Stimulated activated CD8-positive, alpha-beta memory T cell treated with anti-CD3 and anti-CD28 coated beads, Interleukin-4, amount 100 ng/mL, for 48 hours (primary cell): Measurements from ENCODE around the gene POLRMT.
"Not testable (repeated sequence)": the region's sequence is repeated elsewhere in the genome, so short reads cannot be mapped to it uniquely, and the experiment has no call there.

Source experiments
- DNase-seq: peaks from one replicate; pipeline ENCODE4 v3.0.0-alpha.2; 2020

Gene POLRMT

DNA sequence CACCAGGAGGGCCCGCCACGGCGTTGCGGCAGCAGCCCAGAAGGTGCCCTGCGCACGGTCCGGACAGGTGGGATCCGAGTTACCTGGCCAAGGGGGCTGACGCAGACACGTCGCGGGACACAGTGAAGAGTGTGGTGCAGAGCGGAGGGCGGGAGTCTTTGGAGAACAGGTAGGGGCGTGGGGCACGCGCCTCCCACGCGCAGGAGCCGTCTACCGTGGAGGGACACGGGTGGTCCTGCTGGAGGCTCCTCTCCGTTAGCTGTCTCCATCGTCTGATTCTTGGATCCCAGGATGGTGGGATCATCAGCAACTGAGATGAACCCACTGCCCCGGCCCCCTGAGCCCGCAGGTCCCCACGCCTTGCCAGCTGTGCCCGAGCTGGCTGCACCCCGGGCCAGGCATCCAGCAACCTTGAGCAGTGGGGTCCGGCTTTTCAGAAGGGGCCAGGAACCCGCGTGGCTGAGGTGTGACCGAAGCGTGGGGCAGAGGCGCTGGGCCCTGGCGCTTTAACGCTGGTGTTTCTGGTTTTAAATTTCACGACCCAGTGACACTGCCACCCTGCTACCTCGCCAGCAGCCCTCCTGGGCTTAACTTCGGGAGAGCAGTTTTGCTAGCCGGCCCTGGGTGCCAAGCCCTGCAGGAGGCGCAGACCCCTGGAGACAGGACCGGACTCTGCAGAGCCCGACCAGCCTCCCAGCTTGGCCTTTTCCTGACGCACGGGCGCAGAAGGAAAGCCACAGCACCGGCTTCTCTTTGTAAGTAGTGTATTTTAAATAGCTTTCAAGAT, 13.6 kb upstream of the POLRMT start:
- no peak for DNase-seq

GRCh38 chr19:645912-646778, 12.8 kb upstream of the POLRMT start:
- DNase-seq, result no peak

GRCh38 chr19:644789-645188, 11.5 kb upstream of the POLRMT start:
- DNase-seq, result no peak

DNA sequence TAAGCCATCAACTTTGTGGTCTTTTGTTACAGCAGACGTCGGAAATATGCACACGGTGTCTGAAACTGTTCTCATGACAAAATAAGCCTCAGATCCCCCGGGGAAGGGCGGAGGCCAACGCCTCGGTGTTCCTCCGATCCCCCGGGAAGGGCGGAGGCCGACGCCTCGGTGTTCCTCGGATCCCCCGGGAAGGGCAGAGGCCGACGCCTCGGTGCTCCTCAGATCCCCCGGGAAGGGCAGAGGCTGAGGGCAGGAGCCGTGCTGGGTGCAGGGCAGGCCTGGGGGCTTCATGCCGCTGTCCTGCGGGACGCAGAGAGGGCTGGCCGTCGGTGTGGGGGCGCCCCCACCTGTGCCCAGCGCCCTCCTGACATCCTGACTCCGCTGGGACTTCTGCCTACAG, 11.0 kb upstream of the POLRMT start:
- no peak for DNase-seq

GRCh38 chr19:643736-644135, 10.4 kb upstream of the POLRMT start:
- no peak for DNase-seq

- no peak for DNase-seq
Observed at GRCh38 chr19:642767-643727, 9.7 kb upstream of the POLRMT start.

DNA sequence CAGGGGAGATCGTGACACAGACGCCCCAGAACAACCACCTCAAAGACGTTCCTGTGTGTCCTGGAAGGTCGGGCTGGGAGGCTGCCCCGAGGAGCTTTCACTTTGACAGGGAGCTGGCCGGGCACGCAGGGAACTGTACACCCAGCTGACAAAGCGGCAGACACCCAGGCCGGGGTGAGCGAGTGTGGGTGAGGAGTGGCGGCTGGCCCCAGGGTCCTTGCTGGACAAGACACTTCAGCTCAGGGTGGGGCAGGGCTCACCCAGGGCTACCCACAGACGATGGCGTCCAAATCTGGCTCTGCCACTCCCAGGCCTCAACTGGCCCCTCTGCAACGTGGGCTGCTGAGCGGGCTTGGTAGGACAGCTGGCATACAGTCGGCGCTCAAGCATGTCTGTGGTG, 8.4 kb upstream of the POLRMT start:
- no peak for DNase-seq

DNA sequence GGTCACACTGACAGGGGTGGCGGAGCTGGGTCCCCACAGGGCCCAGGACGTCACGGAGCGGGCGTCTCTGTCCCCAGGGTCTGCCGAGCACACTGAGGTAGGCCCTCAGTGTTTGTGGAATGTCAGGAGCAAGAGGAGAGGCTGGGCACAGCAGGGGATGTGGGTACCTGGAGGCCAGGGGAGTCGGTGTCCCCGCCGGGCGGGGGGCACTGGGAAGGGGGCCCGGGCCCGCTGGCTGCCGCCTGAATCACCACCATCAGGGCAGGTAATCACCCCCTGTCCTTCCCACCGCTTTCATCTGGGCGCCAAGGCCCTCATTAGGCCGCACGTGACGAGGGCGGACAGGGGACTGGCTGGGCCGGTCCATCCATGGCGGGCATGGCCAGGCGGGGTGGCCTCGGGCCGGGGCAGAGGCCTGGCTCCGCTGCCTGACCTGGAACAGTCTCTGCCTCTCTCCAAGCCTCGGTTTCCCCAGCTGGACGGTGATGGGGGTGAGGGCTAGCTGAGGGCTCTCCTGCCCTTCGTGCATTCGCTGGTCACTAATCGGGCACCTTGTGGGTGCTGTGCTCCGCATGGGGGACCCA, 7.4 kb upstream of the POLRMT start:
- no peak for DNase-seq

DNA sequence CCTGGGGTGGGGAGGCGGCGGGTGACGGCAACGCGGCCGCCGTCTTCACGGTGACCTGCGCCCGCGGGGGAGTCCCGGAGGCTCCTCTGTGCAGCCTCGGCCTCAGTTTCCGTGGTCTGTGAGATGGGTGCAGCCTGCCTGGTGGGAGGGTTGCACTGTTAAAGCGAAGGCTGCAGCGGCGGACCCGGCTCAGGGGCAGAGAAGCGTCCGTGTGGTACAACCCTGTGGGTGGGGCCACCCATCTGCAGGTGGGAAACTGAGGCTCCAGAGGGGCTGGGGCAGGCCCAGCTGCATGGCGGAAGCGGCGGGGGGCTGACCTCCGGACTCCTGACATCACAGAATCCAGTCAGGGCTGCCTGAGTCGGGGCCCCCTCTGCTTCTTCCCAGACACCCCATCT, 6.8 kb upstream of the POLRMT start:
- no peak for DNase-seq

DNA sequence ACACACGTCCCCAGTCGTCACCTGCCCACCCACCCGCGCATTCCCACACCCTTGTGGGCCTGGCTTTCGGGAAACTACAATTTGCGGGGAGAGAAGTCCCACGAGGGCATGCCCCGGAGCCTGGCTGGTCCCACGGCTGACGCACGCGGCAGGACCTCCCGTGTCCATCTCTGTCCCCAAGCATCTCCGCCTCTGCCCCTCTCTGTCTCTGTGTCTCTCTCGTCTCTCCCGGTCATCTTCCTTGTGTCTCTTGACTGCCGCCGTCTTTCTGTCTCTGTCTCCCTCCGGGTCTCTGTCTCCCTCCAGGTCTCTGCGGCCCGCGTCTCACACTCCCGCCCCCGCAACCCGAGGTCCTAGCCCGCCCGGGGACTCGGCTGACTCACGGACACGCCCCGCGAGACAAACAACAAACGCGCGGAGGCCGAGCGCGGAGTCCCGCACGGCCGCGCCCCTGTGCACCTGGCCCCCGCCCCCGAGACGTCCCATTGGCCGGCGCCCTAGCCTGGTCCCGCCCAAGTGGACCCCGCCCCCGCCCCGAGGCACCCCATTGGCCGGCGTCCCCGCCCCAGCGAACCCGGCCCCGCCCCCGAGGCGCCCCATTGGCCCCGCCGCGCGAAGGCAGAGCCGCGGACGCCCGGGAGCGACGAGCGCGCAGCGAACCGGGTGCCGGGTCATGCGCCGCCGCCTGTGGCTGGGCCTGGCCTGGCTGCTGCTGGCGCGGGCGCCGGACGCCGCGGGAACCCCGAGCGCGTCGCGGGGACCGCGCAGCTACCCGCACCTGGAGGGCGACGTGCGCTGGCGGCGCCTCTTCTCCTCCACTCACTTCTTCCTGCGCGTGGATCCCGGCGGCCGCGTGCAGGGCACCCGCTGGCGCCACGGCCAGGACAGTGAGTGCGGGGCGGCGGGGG, 6.2 kb upstream of the POLRMT start, which contains the start of gene FGF22:
TSS of gene FGF22 (plus strand) at position 627 of the 908 bp plus-strand sequence. CDS start at position 674, 47 bp downstream.
- DNase-seq, result peak; percentile 97

GRCh38 chr19:638906-639252, 5.5 kb upstream of the POLRMT start:
- DNase-seq, result no peak

- no peak for DNase-seq
Observed at GRCh38 chr19:634975-635652, 1.8 kb upstream of the POLRMT start.

- peak; percentile 43 for DNase-seq
Observed at GRCh38 chr19:633786-634639, 676 bp upstream of the POLRMT start.

DNA sequence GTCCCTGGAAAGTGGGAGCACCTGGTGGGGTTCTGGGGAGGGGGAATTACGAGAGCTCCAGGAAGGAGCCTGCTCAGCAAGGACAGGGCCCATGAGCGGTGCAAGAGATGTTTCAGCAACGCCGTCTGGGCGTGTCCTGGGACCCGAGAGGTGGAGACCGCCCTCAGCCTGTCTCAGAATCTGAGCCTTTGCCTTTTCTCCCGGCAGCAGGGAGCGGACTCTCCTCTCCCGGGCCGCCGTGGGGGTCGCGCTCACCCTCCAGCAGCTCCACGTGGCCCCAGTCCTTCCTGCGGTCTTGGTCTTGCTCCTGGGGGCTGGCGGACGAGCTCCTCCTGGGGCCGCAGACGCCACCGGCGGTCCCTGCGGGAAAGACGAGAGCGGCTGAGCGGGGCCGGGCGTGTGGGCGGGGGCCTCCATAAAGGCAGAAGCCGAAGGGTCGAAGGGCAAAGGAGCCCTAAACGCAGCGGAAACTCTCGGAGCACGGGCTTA, 714 bp downstream of the POLRMT start:
- peak; percentile 73 for DNase-seq

GRCh38 chr19:629961-630714, 3.2 kb downstream of the POLRMT start:
- no peak for DNase-seq

DNA sequence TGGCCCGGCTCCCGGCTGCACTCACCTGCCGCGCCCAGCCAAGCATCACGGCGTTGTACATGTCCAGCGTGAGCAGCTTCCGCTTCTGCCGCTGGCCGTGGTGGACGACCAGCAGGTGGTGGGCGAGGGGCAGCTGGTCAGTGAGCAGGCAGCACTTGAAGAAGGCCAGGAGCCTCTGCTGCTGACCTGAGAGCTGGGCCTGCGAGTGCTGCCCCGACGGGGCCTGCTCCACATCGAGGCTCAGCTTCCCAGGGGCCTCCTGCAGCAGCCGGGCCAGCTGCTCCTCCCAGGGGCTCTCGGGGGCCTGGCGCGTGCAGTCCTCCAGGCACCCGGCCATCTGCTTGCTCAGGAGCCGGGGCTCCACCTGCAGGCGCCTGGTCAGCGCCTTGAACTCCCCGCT, 3.8 kb downstream of the POLRMT start:
- not testable (repeated sequence) for DNase-seq

- DNase-seq, result peak; percentile 47
Observed at GRCh38 chr19:628168-628567, 5.2 kb downstream of the POLRMT start.

DNA sequence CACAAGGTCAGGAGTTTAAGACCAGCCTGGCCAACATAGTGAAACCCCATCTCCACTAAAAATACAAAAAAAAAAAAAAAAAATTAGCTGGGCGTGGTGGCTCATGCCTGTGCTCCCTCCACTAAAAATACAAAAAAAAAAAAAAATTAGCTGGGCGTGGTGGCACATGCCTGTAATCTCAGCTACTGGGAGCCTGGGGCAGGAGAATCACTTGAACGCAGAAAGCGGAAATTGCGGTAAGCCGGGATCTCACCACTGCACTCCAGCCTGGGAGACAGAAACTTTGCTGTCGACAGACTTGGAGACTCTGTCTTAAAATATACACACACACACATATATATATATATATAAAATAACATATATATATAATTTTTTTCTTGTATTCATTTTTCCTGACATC, 6.8 kb downstream of the POLRMT start:
- DNase-seq, result not testable (repeated sequence)

DNA sequence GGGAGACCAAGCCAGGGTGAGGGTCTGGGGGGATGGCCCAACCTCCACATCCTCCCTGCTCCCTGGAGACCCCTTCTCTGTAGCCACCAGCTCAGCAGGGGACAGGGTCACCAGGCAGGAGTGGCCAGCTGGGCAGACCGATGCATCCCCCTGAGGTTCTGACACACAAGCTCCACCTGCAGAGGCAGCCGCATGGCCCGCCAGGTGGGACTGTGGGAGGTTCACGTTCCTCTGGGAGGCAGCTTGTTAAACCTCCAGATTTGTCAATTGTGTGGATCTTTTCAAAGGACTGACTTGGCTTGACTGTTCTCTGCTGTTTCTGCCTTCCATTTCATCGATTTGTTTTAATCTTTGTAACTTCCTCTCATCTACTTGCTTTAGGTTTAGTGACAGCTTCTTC, 8.1 kb downstream of the POLRMT start:
- no peak for DNase-seq
